CD4-positive, alpha-beta T cell treated with Interleukin-15 for 4 hours (primary cell): Measurements from ENCODE around the gene TADA2B.
"Not testable (repeated sequence)": the region's sequence is repeated elsewhere in the genome, so short reads cannot be mapped to it uniquely, and the experiment has no call there.

Experiments used
- DNase-seq: peaks from one replicate; pipeline ENCODE4 v3.0.0-alpha.2; 2020; ENCODE audit warnings: low spot score

Gene TADA2B

DNA sequence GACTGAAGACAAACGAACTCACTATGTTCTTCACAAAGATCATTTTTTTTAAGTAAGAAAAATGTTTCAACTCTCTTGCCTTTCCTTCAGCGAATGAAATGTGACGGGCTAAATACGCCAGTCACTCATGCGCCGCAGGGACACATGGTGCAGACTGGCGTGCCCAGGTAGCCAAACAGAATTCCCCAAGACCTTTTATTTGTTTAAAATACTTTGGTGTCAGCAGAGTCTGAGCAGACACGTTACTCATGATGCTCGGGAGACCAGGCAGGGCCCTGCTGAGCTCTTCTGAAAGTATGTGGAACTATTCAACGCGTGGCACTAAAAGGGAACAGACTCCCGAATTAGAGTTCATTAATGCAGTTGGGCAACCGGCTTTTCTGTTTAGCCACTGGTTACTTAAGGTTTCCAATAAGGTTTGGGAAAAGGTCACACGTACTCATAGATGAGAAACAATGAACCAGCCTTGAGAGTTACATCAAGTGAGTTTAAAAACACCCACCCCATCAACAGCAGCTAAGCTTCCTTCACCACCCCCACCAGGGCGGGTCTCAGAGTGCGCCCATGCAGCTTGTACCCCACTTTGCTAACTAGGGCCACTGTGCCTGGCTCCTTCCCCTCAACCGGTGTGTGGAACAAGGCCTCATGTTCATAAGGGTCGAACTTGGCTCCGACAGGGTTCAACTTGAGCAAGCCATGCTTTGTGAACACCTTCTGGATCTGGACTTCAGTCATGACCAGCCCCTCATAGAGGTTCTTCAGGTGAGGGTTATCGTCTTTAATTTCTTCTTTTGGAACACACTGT, 17.4 kb downstream of the TADA2B start:
- no peak for DNase-seq

DNA sequence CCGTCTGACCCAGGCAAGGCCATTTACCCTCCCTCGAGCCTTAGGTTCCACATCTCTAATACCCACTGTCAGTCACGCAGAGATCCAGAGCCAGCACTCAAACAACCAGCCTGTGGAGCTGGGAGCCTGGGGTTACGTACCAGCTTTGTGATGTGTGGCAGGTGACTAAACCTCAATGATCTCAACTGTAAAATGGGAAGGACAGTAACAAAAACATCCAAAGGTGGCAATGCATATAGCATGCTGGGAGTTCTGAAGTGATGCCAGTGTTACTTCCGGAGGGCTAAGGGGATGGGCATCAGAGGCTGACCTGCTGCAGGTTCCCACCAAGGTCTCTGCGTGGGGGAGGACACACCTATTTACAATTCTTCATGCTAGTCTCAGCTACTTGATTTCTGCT, 18.6 kb downstream of the TADA2B start:
- DNase-seq = no peak

DNA sequence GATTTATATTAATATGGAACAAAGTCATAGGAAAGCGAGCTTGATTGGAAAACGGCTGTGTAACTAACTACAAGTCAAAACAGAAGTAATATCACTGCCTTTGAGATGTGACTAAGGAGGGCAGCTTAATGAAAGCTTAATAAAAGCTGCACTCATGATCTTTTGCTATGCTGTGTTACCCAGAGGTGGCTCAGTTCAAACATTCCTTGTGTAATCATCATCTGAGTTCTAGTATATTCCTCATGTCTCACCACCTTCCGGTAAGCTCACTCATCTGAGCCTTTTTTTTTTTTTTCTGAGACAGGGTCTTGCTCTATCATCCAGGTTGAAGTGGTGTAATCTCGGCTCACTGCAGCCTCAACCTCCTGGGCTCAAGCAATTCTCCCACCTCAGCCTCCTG, 19.6 kb downstream of the TADA2B start:
- no peak for DNase-seq

DNA sequence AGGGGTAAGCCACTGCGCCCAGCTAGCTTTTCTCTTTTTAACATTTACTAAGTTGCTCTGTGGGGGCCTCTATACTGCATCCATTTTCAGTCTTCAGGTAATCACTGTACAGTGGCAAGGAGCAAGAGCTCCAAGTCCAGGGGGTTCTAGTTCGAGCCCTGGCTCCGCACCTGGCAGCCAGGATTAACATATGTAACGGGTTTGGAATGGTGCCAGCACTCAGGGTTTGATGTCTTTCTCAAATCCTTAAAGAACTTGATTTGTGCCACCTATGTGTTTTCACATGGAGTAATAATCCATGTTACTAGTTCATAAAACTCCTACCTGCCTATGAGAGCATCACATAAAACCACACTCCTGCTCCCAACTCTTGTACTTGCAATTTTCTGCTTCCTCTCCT, 20.2 kb downstream of the TADA2B start:
- no peak for DNase-seq

DNA sequence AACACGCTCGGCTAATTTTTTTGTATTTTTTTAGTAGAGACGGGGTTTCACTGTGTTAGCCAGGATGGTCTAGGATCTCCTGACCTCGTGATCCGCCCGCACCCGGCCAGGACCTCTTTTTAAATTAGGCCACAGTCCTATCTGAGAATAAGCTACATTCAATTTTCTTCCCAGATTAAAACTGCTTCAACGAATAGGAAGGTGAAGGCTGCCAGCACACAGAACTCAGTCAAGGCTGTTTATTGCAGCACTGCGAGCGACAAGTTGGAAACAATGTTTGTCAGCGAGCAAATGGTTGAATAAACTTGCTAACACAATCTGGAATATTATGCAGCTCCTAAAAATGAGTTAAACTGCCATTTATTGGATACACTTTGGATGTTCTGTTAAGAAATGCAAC, 22.8 kb downstream of the TADA2B start:
- no peak for DNase-seq

DNA sequence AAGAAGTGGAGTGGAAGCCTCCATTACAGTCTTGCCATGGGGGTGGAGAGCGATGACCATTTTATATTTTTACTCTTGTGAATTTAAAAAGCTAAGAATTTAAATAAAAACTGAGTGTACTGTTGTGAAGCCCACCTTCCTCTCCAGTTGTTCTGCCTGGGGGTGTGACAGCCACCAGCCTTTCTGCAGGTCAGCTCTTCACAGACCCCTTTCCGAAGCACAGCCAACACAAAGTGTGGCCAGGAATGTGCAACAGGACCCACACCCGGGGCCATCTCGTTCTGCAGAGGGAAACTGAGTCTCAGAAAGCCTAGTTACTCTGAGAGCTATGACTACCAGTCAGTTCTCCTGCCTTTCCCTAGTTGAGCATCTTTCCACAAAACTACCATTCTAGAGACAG, 23.3 kb downstream of the TADA2B start:
- DNase-seq = no peak

DNA sequence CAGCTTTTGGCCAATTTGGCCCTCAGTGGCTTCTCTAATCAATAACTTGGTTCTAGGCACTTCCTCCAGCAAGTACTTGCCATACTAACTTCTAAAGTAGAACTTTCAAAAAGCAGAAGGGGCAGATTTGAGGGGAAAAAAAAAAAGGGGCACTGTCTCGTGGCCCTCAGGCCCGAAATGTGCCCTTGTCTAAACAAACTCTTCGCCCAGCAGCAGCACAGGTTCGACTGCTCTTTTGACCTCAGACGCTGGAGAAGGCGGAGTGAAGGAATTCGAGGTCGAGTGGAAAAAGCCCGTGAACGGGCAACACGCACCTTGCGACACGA, 23.9 kb downstream of the TADA2B start:
- no peak for DNase-seq

DNA sequence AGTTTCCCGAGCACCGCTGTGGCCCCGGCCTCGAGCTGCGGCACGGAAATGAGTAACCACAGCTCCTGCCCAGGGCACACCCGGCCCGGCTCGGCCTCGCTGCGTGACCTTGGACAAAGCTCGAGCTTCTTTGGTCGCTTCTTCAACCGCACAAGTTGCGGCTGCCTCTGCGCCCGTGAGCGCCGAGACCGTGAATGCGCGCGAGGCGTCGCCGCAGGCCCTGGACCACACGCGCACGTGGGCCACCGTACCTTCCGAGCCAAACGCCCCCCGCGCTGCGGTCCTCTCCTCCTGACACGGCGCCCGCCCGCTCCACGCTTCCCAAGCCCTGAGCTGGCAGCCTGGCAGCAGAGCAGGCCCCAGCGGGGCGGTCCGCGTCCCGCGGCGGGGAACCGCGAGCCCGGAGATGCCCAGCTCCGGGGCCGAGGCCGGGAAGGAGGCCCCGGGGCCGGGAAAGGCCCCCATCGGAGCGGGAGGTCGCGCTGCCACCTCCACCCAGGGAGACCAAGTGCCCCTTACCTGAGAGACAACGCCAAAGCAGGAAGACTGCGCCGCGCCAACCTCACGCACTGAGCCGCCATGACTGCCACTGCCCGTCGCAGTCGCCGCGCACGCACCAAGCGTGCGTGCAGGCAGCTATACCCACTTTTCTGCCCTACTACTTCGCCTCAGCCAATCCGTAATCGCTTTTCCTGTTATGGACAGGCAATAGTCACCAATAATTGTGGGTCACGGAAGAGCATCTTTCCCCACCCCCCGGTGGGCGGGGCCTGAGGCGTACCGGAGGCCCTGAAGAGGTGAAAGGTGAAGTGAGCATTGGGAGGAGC, 24.5 kb downstream of the TADA2B start, which contains the start of gene GRPEL1:
Gene GRPEL1 (minus strand): TSS at position 613 of the 827 bp plus-strand sequence. CDS start 32 bp downstream, at position 581.
- DNase-seq = peak; percentile 100

DNA sequence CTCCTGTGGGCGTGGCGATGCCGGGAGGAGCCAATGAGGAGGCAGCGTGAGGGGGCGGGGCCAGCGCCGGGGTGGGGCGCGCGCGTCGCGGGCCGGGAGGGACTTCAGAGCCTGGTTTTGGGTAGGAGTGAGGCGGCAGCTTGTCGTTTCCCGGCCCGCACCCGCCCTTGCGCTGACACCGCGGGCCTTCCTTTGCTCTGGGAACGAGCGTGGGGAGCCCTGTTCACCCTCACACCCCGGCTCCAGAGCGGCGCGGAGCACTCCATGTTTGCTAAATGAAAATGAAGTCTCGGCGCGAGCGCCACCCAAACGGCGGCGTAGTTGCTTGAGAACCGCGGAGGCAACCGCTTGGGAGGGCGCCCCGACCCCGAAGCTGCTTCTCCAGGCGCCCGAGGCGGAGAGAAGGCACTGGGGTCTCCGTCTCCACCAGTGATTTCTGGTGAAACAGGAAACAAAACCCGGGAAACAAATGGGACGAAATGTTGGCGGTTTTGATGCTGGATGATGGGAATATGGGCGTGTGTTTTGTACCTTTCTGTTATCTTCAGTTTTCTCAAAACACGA, 25.2 kb downstream of the TADA2B start:
- no peak for DNase-seq

DNA sequence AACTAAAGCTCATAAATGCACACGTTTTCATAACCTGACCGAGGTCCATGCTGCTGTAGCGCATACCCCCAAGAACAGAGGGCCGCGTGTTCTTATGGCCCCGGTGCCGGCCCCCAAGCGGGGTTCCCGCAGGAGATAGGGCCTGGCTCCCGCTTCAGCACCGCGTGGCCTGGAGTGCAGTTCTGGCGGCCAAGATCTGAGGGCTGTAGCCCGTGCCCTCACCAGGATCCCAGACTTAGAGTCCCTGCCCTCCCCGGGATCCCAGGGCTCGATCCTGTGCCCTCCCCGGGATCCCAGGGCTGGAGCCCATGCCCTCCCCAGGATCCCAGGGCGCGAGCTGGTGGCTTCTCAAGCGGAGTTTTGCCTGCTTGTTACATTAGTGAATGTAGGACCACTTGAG, 25.7 kb downstream of the TADA2B start:
- no peak for DNase-seq

DNA sequence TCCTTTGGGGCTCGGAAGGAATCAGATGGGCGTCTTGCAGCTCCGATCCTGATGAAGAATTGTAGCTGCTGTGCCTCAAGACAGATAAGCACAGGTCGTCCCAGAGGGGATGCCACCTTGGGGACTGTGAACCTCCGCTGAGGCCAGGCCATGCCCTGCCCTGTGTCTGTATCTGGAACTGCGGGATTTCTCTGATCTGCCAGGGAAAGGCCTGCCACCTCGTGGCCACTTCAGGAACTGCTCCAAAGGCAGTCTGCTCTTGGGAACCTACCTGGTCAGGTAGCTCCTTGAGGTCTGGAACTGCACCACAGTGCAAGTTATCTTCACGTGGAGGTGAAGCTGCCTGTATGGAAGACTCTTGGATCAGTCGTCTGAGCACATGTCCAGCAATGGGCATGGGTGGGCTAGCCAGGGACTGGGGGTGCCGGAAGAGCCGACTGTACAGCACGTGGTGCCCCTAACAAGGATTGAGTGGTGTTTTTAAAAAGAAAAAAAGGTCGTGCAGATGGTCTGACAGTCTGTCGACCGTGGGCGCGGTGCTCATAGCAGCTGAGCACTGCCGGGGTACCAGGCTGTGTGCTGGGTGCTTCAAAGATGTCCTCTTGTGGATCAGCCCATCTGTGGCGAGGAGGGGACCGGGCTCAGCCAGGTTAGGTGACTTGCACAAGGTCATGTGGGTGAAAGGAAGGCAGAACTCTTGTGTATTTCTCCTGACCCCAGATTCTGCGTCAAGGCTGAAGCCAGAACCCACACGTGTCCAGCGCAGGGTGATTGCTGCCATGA, 27.7 kb downstream of the TADA2B start:
- peak; percentile 89 for DNase-seq

DNA sequence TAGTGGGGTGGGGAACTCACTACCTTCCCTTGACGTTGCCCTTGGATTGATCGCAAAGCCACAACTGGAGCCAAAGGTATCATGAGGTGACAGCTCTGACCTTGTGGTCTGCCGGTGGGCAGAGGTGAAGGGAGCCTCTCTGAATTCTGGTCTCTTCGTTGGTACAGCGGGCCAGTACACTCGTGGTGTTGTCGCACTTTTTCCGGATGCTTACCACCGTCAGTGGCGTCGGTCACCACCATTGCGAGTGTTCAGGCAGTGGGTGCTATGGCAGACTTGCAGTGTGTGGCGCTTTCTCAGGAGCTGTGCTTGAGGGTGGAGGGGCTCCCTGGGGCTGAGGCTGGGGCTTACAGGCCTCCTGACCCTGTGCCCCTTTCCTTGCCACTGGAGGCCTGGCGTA, 29.9 kb downstream of the TADA2B start:
- no peak for DNase-seq

DNA sequence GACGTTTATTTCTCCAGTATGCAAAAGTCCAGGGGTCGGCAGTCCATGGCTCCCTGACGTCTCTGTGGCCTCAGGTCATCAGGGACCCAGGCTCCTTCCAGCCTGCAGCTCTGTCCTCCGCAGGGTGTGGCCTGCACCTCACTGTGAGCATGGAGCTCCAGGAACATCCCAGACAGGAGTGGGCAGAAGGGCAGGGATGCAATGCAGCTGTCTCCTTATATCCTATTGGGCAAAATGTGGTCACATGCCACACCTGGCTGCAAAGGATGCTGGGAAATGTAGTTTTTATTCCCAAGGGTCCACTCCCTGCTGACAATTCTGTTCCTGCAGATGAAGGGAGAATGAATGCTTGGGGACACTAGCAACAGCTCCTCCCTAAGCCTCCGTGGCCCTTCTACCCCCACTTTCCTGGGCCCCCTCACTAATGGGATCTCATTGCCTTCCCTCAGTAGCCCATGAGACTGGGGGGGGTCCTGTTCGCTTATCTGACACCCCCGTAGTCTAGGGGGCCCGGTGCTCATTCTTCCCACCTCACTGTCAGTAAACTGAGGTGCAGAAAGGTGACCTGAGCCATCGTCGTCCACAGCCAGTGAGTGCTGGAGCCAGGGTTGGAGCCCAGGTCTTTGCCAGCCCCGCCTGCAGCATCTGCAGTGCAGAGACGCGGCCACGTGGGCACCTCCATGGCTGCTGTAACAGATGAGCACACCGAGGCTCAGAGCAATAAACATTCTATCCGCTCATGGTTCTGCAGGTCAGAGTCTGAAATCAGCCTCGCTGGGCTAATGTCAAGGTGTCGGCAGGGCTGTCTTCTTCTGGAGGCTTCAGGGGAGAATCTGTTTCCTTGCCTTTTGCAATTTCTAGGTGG, 30.6 kb downstream of the TADA2B start:
- peak; percentile 17 for DNase-seq

DNA sequence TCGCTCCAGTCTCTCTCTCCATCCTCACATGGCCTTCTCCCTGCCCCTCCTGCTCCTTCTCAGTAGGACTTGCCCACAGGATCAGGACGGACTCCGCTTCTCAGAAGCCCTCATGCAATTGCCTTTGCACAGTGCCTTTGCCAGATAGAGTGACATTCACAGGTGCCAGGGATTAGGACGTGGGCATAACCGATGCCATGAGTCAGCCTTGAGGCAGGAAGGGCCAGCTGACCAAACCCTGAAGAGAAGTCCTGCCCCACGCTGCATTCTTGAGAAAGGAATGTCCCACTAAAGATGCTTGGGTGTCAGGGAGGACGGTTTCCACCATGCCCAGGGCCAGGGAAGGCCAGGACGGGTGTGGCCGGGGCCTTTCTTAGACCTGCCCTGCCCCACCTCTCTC, 31.3 kb downstream of the TADA2B start:
- DNase-seq = no peak

DNA sequence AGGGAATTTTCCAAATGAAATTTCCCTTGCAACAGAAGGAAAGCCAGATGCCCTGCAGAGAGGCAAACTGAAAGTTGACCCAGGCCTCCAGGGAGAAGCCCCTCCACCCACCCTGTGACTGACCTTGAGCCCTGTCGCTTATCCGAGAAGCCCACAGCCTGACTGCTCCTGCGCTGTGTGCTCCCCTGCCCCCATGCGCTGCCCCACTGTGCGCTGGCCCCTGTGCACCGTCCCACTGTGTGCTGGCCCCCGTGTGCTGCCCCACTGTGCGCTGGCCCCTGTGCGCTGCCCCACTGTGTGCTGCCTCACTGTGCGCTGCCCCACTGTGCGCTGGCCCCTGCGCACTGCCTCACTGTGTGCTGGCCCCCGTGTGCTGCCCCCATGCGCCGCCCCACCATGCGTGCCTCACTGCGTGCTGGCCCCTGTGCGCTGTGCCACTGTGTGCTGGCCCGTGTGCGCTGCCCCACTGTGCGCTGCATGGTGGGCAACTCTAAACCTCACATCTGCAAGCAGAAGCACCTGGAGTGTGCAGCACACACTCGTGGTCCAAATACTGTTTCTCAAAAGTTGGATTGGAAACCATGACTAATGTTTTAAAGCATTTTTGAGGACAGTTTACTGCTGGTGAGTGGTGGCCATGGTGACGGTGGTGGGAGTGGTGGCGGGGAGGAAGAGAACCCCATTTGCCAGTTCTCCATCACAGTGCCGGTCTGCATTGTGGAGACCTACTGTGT, 33.0 kb downstream of the TADA2B start:
- no peak for DNase-seq

DNA sequence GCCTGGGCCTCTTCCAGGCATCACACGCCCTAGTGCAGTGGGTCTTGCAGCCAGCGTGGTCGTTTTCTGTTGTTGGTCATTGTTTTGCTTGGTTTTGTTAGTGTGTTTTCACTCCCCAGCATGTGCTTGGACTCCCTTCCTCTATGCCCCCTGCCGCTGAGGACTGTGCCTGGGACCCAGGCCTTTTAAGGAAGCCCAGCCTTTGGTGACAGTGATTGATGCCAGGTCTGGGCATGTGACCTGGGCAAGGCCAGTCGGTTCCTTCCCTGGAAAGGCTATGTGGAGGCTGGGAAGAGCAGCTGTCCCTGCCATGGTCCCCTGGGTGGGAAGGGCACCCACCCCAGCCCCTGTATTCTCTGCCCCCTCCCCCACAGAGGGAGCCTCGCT, 33.5 kb downstream of the TADA2B start:
- no peak for DNase-seq

DNA sequence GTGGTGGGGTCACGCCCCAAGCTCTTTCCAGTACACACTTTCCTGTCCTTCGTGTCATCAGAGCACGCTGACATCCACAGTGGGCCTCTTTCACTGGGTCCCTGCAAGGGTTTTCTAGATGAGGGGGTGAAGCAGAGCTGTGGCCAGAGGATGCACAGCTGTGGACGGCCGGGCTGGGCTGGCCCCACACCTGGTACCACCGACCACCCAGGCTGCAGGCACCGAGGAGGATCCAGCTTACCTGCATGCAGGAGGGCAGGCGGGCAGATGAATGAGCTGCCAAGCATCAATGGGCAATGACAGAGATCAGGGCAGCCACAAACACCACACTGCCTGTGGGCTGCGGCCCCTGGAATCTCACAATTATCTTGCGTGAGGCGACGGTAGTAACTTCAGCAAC, 34.2 kb downstream of the TADA2B start:
- no peak for DNase-seq

DNA sequence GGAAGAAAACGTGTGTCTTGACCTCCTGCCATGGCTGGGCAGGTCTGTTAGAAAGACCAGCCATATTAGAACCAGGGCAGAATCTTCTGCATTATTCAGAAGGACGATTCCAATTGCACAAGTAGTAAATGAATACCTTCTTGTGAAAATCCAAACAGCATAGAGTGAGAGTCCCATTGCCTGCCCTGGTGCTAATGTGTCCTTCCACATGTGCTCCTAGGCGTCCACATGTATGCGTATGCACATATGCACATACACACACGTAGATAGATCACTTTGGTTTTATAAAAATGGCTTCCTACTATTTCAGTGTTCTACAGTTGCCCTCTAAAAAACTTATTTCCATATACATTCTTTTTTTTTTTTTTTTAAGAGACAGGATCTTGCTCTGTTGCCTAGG, 34.9 kb downstream of the TADA2B start:
- DNase-seq = no peak

DNA sequence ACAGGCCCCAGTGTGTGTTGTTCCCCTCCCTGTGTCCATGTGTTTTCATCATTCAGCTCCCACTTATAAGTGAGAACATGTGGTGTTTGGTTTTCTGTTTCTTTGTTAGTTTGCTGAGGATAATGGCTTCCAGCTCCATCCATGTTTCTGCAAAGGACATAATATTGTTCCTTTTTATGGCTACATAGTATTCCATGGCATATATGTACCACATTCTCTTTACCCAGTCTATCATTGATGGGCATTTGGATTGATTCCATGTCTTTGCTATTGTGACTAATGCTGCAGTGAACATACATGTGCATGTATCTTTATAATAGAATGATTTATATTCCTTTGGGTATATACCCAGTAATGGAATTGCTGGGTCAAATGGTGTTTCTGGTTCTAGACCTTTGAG, 36.3 kb downstream of the TADA2B start:
- not testable (repeated sequence) for DNase-seq

DNA sequence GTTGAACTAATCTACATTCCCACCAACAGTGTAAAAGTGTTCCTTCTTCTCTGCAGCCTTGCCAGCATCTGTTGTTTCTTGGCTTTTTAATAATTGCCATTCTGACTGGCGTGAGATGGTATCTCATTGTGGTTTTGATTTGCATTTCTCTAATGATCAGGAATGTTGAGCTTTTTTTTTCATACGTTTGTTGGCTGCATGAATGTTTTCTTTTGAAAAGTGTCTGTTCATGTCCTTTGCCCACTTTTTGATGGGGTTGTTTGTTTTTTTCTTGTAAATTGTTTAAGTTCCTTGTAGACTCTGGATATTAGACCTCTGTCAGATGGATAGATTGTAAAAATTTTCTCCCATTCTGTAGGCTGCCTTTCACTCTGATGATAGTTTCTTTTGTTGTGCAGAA, 36.7 kb downstream of the TADA2B start:
- DNase-seq = not testable (repeated sequence)
